Chondrocyte (in vitro differentiated cells): Measurements from ENCODE around the gene PHACTR1. TPM values are rescaled to one million over a fixed set of nuclear protein-coding genes. Genes with fewer than 3 reads are reported as not detected.

ENCODE experiments used
- DNase-seq: peaks from one replicate; pipeline ENCODE4 v3.0.0; 2021; ENCODE audit warnings: mixed read lengths, low spot score
- H3K27ac Mint-ChIP-seq: one replicate; pipeline ENCODE4 v1.8.0; 2021; ENCODE audit warnings: mild to moderate bottlenecking, moderate library complexity, mixed read lengths; ENCODE audit not compliant: unreplicated experiment
- H3K27me3 Mint-ChIP-seq: 2 replicates; pipeline ENCODE4 v1.8.0; 2021; ENCODE audit warnings: low read depth, mixed read lengths
- H3K36me3 Mint-ChIP-seq: 2 replicates; pipeline ENCODE4 v1.8.0; 2021; ENCODE audit warnings: low read depth, mixed read lengths
- H3K4me1 Mint-ChIP-seq: 2 replicates; pipeline ENCODE4 v1.8.0; 2021; ENCODE audit warnings: low read depth, mild to moderate bottlenecking, mixed read lengths
- H3K4me3 Mint-ChIP-seq: one replicate; pipeline ENCODE4 v1.8.0; 2021; ENCODE audit warnings: mild to moderate bottlenecking, moderate library complexity, mixed read lengths; ENCODE audit not compliant: unreplicated experiment
- H3K9me3 Mint-ChIP-seq: 2 replicates; pipeline ENCODE4 v1.8.0; 2021; ENCODE audit warnings: low read depth, mixed read lengths
- total RNA-seq: library from RNA; stranded (reverse); gene quantifications from 3 replicates; pipeline ENCODE4 v1.2.1, GENCODE V29; 2021
- TF ChIP-seq, protein P1 (sequence below): fragments of 200-600 bp; sonication (generic); IDR thresholded peaks from 2 replicates; pipeline ENCODE4 v1.5.0; 2021; ENCODE audit warnings: antibody characterized with exemption, mild to moderate bottlenecking, moderate library complexity

The PHACTR1 gene
- total RNA-seq, 1 donor from 2014 or later, result 2.1 TPM

DNA sequence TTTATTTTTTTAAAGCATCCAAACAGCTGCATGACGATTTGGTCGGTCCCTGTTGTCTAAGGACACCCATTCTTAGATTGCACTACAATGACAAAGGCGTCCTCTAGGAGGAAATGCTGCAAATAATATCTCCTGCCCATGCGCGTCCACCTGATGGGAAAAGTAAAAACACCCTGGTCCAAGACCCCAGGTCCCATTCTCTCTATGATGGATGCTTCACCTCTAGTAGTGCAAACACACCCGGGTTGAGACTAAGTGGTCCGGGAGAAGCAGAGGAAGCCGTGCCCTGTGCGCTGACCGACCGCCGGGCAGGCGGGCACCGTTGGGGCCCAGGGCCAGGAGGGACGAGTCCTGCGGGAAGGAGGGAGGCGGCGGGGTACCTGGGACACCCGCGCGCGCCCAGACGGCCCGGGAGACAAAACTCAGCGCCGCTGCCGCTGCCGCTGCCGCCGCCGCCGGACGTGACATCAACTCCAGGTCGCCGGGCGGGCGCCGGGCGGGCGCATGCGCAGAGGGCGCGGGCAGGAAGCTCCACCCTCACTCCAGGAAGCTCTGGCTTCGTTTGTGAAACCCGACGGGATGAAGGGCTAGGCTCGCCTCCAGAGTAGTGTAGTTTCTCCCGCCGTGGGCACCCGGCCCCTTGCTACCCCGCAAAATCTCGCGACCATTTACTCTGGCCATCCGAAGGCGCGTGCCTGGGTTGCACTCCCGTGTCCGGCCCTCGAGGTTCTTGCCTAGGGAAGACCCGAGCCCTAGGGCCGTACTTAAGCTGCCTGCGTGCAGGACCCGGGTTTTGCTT, 611.7 kb downstream of the PHACTR1 start, which contains the start of gene TBC1D7:
TBC1D7 (minus strand) TSS at position 462 of the 799 bp plus-strand sequence. CDS start 1,639 bp downstream, outside the sequence.
- H3K36me3 Mint-ChIP-seq, result peaks cover 8% of the 10 kb centered on the region
- no peaks in the 10 kb centered on the region for H3K27me3 Mint-ChIP-seq
- no peaks in the 10 kb centered on the region for H3K9me3 Mint-ChIP-seq
- H3K4me1 Mint-ChIP-seq, result peaks cover 26% of the 10 kb centered on the region
- peak; percentile 96 for DNase-seq
- peak within 1 kb of the TSS; percentile 93 for H3K27ac Mint-ChIP-seq
- peak within 1 kb of the TSS; percentile 89 for H3K4me3 Mint-ChIP-seq
- TF ChIP-seq, protein P1, sequence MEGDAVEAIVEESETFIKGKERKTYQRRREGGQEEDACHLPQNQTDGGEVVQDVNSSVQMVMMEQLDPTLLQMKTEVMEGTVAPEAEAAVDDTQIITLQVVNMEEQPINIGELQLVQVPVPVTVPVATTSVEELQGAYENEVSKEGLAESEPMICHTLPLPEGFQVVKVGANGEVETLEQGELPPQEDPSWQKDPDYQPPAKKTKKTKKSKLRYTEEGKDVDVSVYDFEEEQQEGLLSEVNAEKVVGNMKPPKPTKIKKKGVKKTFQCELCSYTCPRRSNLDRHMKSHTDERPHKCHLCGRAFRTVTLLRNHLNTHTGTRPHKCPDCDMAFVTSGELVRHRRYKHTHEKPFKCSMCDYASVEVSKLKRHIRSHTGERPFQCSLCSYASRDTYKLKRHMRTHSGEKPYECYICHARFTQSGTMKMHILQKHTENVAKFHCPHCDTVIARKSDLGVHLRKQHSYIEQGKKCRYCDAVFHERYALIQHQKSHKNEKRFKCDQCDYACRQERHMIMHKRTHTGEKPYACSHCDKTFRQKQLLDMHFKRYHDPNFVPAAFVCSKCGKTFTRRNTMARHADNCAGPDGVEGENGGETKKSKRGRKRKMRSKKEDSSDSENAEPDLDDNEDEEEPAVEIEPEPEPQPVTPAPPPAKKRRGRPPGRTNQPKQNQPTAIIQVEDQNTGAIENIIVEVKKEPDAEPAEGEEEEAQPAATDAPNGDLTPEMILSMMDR, result peak; percentile 52

DNA sequence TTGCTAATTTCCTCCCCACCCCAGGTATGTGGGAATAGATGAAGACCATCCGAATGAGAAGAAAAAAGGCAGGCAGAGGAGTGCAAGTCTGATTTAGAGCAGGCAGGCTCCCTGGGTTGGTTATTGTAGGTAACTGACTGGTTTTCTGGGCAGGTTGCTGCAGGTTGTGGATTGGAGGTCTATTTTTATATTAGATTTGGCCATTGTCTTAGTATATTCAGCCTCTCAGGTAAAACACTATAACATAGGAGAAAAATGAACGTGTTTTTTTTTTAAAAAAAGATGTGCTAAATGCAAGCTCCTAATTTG, 612.3 kb downstream of the PHACTR1 start:
- Mint-ChIP-seq H3K27me3 (no peaks in the 10 kb centered on the region), H3K27ac (peak overlapping the region; percentile 93), H3K4me1 (peaks cover 26% of the 10 kb centered on the region), H3K36me3 (peaks cover 5% of the 10 kb centered on the region), H3K9me3 (no peaks in the 10 kb centered on the region), H3K4me3 (peak overlapping the region; percentile 89)
- no peak for DNase-seq
- TF ChIP-seq, protein P1, result no peak

- no peak for DNase-seq
- peaks cover 3% of the 10 kb centered on the region for H3K27me3 Mint-ChIP-seq
- H3K36me3 Mint-ChIP-seq, result no peaks in the 10 kb centered on the region
- TF ChIP-seq, protein P1, result peak; percentile 87
- no peaks in the 10 kb centered on the region for H3K9me3 Mint-ChIP-seq
- peaks cover 23% of the 10 kb centered on the region for H3K4me1 Mint-ChIP-seq
- H3K4me3 Mint-ChIP-seq, result no peak overlapping the region
- H3K27ac Mint-ChIP-seq, result no peak overlapping the region
Observed at GRCh38 chr6:13331516-13332348, 615.2 kb downstream of the PHACTR1 start.

- no peak overlapping the region for H3K27ac Mint-ChIP-seq
- peaks cover 3% of the 10 kb centered on the region for H3K27me3 Mint-ChIP-seq
- no peak overlapping the region for H3K4me3 Mint-ChIP-seq
- TF ChIP-seq, protein P1, result no peak
- no peaks in the 10 kb centered on the region for H3K36me3 Mint-ChIP-seq
- H3K9me3 Mint-ChIP-seq, result no peaks in the 10 kb centered on the region
- H3K4me1 Mint-ChIP-seq, result peaks cover 18% of the 10 kb centered on the region
- no peak for DNase-seq
Observed at GRCh38 chr6:13332349-13332706, 615.8 kb downstream of the PHACTR1 start.

DNA sequence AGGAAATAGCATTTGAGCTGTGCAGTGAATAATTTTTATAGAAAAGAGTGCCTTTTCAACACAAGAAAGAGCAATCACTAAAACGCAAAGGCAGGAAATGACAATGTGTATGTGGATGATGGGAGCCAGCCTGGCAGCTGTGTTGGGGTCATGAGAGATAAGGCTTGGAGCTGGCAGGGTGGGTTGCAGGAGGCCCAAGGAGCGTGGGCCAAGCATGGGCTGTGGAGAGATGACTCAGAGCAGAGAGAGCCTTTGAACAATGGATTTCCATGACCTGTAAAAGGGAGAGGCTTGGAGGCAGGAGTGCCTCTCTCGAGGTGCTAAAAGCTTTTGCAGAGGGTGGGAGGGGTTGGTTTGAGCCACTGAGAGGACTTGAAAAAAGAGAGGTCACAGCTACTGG, 618.4 kb downstream of the PHACTR1 start:
- Mint-ChIP-seq H3K36me3 (no peaks in the 10 kb centered on the region), H3K27me3 (peaks cover 3% of the 10 kb centered on the region), H3K4me1 (peaks cover 3% of the 10 kb centered on the region), H3K27ac (no peak overlapping the region), H3K9me3 (no peaks in the 10 kb centered on the region), H3K4me3 (no peak overlapping the region)
- TF ChIP-seq, protein P1, result no peak
- no peak for DNase-seq
